ENCODE data around the gene ZWILCH. TPM values are rescaled to one million over a fixed set of nuclear protein-coding genes. Genes with fewer than 3 reads are reported as not detected.
"Not testable (repeated sequence)": the region's sequence is repeated elsewhere in the genome, so short reads cannot be mapped to it uniquely, and the experiment has no call there.

Gene ZWILCH
- total and polyA plus RNA-seq, 2 donors (not counting 3 experiments of a cell fraction or from before 2014, with no cell fraction given) = 9.3 to 28.8 TPM

DNA sequence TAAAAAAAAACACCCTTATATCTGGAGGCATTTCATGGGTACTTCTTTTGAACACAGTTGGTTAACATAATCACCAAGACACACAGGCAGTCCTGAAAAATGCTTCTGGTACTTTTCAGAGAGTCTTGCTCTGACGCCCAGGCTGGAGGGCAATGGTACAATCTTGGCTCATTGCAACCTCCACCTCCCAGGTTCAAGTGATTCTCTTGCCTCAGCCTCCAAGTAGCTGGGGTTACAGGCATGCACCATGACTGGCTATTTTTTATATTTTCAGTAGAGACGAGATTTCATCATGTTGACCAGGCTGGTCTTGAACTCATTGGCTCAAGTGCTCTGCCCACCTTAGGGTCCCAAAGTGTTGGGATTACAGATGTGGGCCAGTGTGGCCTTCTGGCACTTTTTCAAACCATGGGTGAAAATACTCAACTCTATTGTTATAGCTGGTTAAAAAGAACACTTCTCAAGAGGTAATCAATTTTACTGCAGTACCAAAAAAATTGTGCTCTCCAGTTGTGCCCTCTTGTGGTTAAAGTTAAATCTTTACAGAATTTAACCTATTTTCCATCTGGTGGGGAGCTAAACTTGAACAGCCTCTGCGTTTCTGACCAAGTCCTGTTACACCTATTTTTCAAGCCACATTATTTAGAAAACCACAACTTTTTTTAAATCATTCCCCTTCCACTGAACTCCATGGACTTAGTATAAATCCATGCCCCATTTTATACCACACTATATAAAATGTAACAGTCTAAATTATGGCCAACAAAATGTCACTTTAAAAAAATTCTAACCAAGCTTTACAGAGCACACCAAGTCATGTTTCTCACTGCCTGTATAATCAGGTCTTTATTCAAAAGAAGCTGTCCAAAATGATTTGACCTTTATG is 6.4 kb upstream of the ZWILCH start:
- BruUV-seq (replicated peaks) = no TSS peak
- Histone ChIP-seq H3K9me3 (replicated peaks; ENCODE audit: control insufficient read depth, insufficient read depth, low read length) (no peaks in the 10 kb centered on the region), H3K9me1 (replicated peaks; ENCODE audit: control insufficient read depth, extremely low read depth, insufficient read depth, low read length) (no peaks in the 10 kb centered on the region), H2AFZ (ENCODE audit: low read depth, low read length) (no peak overlapping the region), H3K4me3 (replicated peaks in 1 of 3; ENCODE audit: insufficient read depth in 1 of 3, low read depth in 1 of 3, low read length in 3 of 3) (no peak overlapping the region), H3K27me3 (ENCODE audit: control insufficient read depth in 2 of 2, insufficient read depth in 2 of 2, low read length in 2 of 2) (no peaks in the 10 kb centered on the region), H3K27ac (ENCODE audit: insufficient read depth, low read depth, low read length) (peak overlapping the region; percentile 10), H3K9ac (replicated peaks; ENCODE audit: extremely low read depth, insufficient read depth, low read length) (no peak overlapping the region), H3K79me2 (ENCODE audit: control insufficient read depth, insufficient read depth, low read length) (peaks cover 42% of the 10 kb centered on the region), H3K4me2 (ENCODE audit: insufficient read depth, low read length) (no peak overlapping the region), H3K4me1 (ENCODE audit: control insufficient read depth, extremely low read depth, insufficient read depth, low read length) (peaks cover 29% of the 10 kb centered on the region), H3K36me3 (ENCODE audit: control insufficient read depth in 2 of 2, extremely low read depth in 1 of 2, insufficient read depth in 2 of 2, low read length in 2 of 2) (peaks cover 37 to 38% of the 10 kb centered on the region in 2 experiments), H4K20me1 (replicated peaks; ENCODE audit: control insufficient read depth, extremely low read depth, insufficient read depth, low read length) (peaks cover 3% of the 10 kb centered on the region)
- ChIA-PET POLR2A (interaction anchor here (2.1 kb wide), 1 partner anchor 111 kb away, joined by 19 read pairs; the partner anchor contains the start of gene MAP2K1), CTCF (interaction anchor here (0.6 to 3.7 kb wide), 46 partner anchors 9 to 666 kb away, joined by 3 to 100 read pairs (median 4); partner anchors contain the start of genes DIS3L, LCTL, MAP2K1 and MEGF11)
- intact Hi-C loops (cut with micrococcal nuclease) = loop anchor here (10.0 kb wide), 1 partner anchor 514 kb away; no protein-coding TSS in a partner anchor
- FAIRE-seq (peak; percentile 59), DNase-seq (ENCODE audit: low read depth, low spot score) (peak; percentile 54)
- no peak for TF ChIP-seq FOS (IDR thresholded peaks at IDR 0.05; ENCODE audit: borderline replicate concordance, insufficient read depth, low read length)
- TF ChIP-seq JUN (IDR thresholded peaks at IDR 0.05; ENCODE audit: borderline replicate concordance, insufficient read depth, insufficient read length, low read depth) = no peak
- TF ChIP-seq EZH2 (IDR thresholded peaks at IDR 0.05; ENCODE audit: borderline replicate concordance, low read depth, low read length, severe bottlenecking) = no peak
- TF ChIP-seq, protein P1, sequence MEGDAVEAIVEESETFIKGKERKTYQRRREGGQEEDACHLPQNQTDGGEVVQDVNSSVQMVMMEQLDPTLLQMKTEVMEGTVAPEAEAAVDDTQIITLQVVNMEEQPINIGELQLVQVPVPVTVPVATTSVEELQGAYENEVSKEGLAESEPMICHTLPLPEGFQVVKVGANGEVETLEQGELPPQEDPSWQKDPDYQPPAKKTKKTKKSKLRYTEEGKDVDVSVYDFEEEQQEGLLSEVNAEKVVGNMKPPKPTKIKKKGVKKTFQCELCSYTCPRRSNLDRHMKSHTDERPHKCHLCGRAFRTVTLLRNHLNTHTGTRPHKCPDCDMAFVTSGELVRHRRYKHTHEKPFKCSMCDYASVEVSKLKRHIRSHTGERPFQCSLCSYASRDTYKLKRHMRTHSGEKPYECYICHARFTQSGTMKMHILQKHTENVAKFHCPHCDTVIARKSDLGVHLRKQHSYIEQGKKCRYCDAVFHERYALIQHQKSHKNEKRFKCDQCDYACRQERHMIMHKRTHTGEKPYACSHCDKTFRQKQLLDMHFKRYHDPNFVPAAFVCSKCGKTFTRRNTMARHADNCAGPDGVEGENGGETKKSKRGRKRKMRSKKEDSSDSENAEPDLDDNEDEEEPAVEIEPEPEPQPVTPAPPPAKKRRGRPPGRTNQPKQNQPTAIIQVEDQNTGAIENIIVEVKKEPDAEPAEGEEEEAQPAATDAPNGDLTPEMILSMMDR (IDR thresholded peaks at IDR 0.05; ENCODE audit: extremely low read depth in 1 of 2, insufficient read depth in 1 of 2, low read depth in 1 of 2, low read length in 2 of 2) = peak; percentile 12 to 18
- no peak for TF ChIP-seq GATA2 (IDR thresholded peaks at IDR 0.05; ENCODE audit: insufficient read depth, insufficient read length, low read depth, low read length)
- TF ChIP-seq POLR2A (IDR thresholded peaks at IDR 0.05; ENCODE audit: low read depth, low read length) = peak; percentile 52
- dilution Hi-C loops (cut with MboI; ENCODE audit: extremely low pct_ligation_motif_present, low sequenced_read_pairs) = no loop called here

DNA sequence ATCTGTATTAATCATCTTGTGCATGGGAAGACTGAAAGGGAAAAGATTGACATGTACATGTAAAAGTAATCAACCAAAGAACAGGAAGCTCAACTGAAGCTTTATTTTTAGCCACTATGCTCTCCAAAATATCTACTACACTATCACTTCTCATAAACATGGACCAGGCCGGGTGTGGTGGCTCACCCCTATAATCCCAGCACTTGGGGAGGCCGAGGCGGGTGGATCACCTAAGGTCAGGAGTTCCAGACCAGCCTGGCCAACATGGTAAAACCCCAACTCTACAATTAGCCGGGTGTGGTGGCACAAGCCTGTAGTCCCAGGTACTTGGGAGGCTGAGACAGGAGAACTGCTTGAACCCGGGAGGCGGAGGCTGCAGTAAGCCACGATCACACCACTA is 4.8 kb upstream of the ZWILCH start:
- H3K9me3 ChIP-seq (replicated peaks; ENCODE audit: control insufficient read depth, insufficient read depth, low read length); dilution Hi-C loops (cut with MboI; ENCODE audit: extremely low pct_ligation_motif_present, low sequenced_read_pairs); CTCF ChIA-PET; POLR2A ChIA-PET; H4K20me1 ChIP-seq (replicated peaks; ENCODE audit: control insufficient read depth, extremely low read depth, insufficient read depth, low read length); FAIRE-seq; BruUV-seq (replicated peaks); H3K4me3 ChIP-seq (replicated peaks in 1 of 3; ENCODE audit: insufficient read depth in 1 of 3, low read depth in 1 of 3, low read length in 3 of 3); H3K27ac ChIP-seq (ENCODE audit: insufficient read depth, low read depth, low read length); H3K9ac ChIP-seq (replicated peaks; ENCODE audit: extremely low read depth, insufficient read depth, low read length); H3K27me3 ChIP-seq (ENCODE audit: control insufficient read depth in 2 of 2, insufficient read depth in 2 of 2, low read length in 2 of 2); DNase-seq (ENCODE audit: low read depth, low spot score); H3K4me2 ChIP-seq (ENCODE audit: insufficient read depth, low read length); H2AFZ ChIP-seq (ENCODE audit: low read depth, low read length); H3K9me1 ChIP-seq (replicated peaks; ENCODE audit: control insufficient read depth, extremely low read depth, insufficient read depth, low read length): not testable (repeated sequence)
- intact Hi-C loops (cut with micrococcal nuclease) = loop anchor here (5.0 kb wide), 1 partner anchor 352 kb away; no protein-coding TSS in a partner anchor
- Histone ChIP-seq H3K36me3 (ENCODE audit: control insufficient read depth in 2 of 2, extremely low read depth in 1 of 2, insufficient read depth in 2 of 2, low read length in 2 of 2) (peaks cover 32 to 37% of the 10 kb centered on the region in 2 experiments), H3K4me1 (ENCODE audit: control insufficient read depth, extremely low read depth, insufficient read depth, low read length) (peaks cover 29% of the 10 kb centered on the region), H3K79me2 (ENCODE audit: control insufficient read depth, insufficient read depth, low read length) (peaks cover 53% of the 10 kb centered on the region)

Data from endothelial cell of umbilical vein (primary cell).